Neuronal stem cell (in vitro differentiated cells): ENCODE results near the gene SOD2.
"Not testable (repeated sequence)": the region's sequence is repeated elsewhere in the genome, so short reads cannot be mapped to it uniquely, and the experiment has no call there.

ENCODE experiments used
- DNase-seq: peaks from one replicate; pipeline ENCODE4 v3.0.0-alpha.2; 2013; ENCODE audit warnings: low spot score
- H2AFZ ChIP-seq: one replicate; pipeline ENCODE4 v1.6.1; 2013; ENCODE audit warnings: mild to moderate bottlenecking, low read length, inconsistent platforms
- H2AK5ac ChIP-seq: 2 replicates; pipeline ENCODE4 v1.6.1; 2013; ENCODE audit warnings: low read depth, mild to moderate bottlenecking, inconsistent platforms, low read length, moderate library complexity, mixed read lengths
- H2BK120ac ChIP-seq: 2 replicates; pipeline ENCODE4 v1.6.1; 2013; ENCODE audit warnings: low read depth, mild to moderate bottlenecking, inconsistent platforms, low read length, moderate library complexity, mixed read lengths
- H2BK12ac ChIP-seq: one replicate; pipeline ENCODE4 v1.6.1; 2013; ENCODE audit warnings: low read length, inconsistent platforms
- H2BK15ac ChIP-seq: 2 replicates; pipeline ENCODE4 v1.6.1; 2013; ENCODE audit warnings: mild to moderate bottlenecking, low read length, inconsistent platforms, mixed read lengths
- H2BK5ac ChIP-seq: one replicate; pipeline ENCODE4 v1.6.1; 2013; ENCODE audit warnings: inconsistent platforms, mild to moderate bottlenecking, low read length, moderate library complexity
- H3K14ac ChIP-seq: one replicate; pipeline ENCODE4 v1.6.1; 2013; ENCODE audit warnings: low read length, inconsistent platforms
- H3K18ac ChIP-seq: 2 replicates; pipeline ENCODE4 v1.6.1; 2013; ENCODE audit warnings: low read length, inconsistent platforms
- H3K23ac ChIP-seq: 2 replicates; pipeline ENCODE4 v1.6.1; 2013; ENCODE audit warnings: low read depth, mild to moderate bottlenecking, mixed read lengths, low read length, inconsistent platforms; ENCODE audit not compliant: poor library complexity
- H3K27ac ChIP-seq: replicated peaks from 3 replicates; pipeline ENCODE4 v1.5.1; 2013; ENCODE audit warnings: low read length, inconsistent platforms
- H3K27me3 ChIP-seq, 3 experiments: 2 replicates each; pipeline ENCODE4 v1.6.1; 2013; ENCODE audit warnings: low read length in 3 of 3, mild to moderate bottlenecking in 2 of 3, inconsistent platforms in 1 of 3, low read depth in 1 of 3, mixed read lengths in 1 of 3, moderate library complexity in 1 of 3; ENCODE audit not compliant: control insufficient read depth in 3 of 3, insufficient read depth in 3 of 3
- H3K36me3 ChIP-seq, 2 donors: replicated peaks in 1 of 2; 2 replicates each; pipeline ENCODE4 v1.6.1; 2013; ENCODE audit warnings: low read length in 2 of 2; ENCODE audit not compliant: control insufficient read depth in 2 of 2, insufficient read depth in 2 of 2
- H3K4ac ChIP-seq: 2 replicates; pipeline ENCODE4 v1.6.1; 2013; ENCODE audit warnings: inconsistent platforms, mild to moderate bottlenecking, low read length, moderate library complexity
- H3K4me1 ChIP-seq, 2 donors: 1 replicate in 1 of 2; 2 replicates in 1 of 2; pipeline ENCODE4 v1.6.1; 2013; ENCODE audit warnings: low read length in 2 of 2, low read depth in 1 of 2; ENCODE audit not compliant: control insufficient read depth in 2 of 2, insufficient read depth in 1 of 2
- H3K4me2 ChIP-seq: one replicate; pipeline ENCODE4 v1.6.1; 2013; ENCODE audit warnings: mild to moderate bottlenecking, low read length, inconsistent platforms; ENCODE audit not compliant: insufficient read depth, poor library complexity, severe bottlenecking
- H3K4me3 ChIP-seq, 2 donors: 2 replicates each; pipeline ENCODE4 v1.5.1; 2013; ENCODE audit warnings: low read length in 2 of 2, mild to moderate bottlenecking in 2 of 2, inconsistent platforms in 1 of 2, moderate library complexity in 1 of 2
- H3K79me1 ChIP-seq: one replicate; pipeline ENCODE4 v1.6.1; 2013; ENCODE audit warnings: low read depth, mild to moderate bottlenecking, inconsistent platforms, low read length, moderate library complexity
- H3K9ac ChIP-seq: one replicate; pipeline ENCODE4 v1.6.1; 2013; ENCODE audit warnings: mild to moderate bottlenecking, low read depth, low read length, inconsistent platforms; ENCODE audit not compliant: poor library complexity
- H3K9me3 ChIP-seq, 2 donors: replicated peaks in 1 of 2; 2 replicates each; pipeline versions ENCODE3 to v1.6.1; 2013; ENCODE audit warnings: low read length in 2 of 2, mild to moderate bottlenecking in 2 of 2, inconsistent platforms in 1 of 2, low read depth in 1 of 2, mixed read lengths in 1 of 2, moderate library complexity in 1 of 2; ENCODE audit not compliant: control insufficient read depth in 2 of 2, insufficient read depth in 1 of 2
- H4K8ac ChIP-seq: one replicate; pipeline ENCODE4 v1.6.1; 2013; ENCODE audit warnings: low read depth, mild to moderate bottlenecking, inconsistent platforms, low read length, moderate library complexity
- H4K91ac ChIP-seq: one replicate; pipeline ENCODE4 v1.6.1; 2013; ENCODE audit warnings: low read length, low read depth, mild to moderate bottlenecking, inconsistent platforms; ENCODE audit not compliant: poor library complexity
- WGBS, 2 donors: extraction: QIAGEN DNeasy Blood & Tissue Kit; methylation state at CpG; one replicate each; pipeline ENCODE4 v1.1.7; 2013; ENCODE audit warnings: missing lambda C conversion rate in 2 of 2, mixed read lengths in 1 of 2; ENCODE audit not compliant: insufficient read length in 2 of 2, insufficient replicate concordance in 1 of 2; ENCODE audit errors: extremely low coverage in 2 of 2; 5-methylcytosine and 5-hydroxymethylcytosine counted together

The SOD2 gene

DNA sequence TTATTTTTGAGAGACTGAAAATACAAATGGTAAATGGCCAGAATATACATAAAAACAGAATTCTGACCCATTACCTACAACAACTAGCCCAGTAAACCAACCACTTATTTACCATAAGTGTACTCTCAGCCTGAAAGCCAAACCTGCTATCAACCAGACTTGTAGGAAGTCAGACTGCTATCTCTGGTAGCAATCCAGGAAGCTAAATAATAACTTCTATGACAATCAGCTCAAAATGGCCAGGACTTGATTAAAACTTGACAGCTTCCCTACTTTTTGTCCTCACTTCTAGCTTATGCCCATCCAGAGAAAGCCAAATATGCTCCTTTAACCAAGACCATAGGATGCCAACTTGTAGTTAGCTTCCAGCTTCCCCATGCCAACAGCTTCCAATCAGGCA, 29.6 kb upstream of the SOD2 start:
- no peak overlapping the region for H3K18ac ChIP-seq
- H4K8ac ChIP-seq, result no peak overlapping the region
- H3K9me3 ChIP-seq, result peaks cover 0 to 10% of the 10 kb centered on the region in 2 donors
- H2AFZ ChIP-seq, result no peak overlapping the region
- no peak overlapping the region for H2BK5ac ChIP-seq
- no peak overlapping the region for H3K9ac ChIP-seq
- H2BK120ac ChIP-seq, result no peak overlapping the region
- no peak overlapping the region for H2BK15ac ChIP-seq
- H3K27ac ChIP-seq, result no peak overlapping the region
- H3K23ac ChIP-seq, result no peak overlapping the region
- no peak overlapping the region for H3K14ac ChIP-seq
- no peaks in the 10 kb centered on the region for H3K27me3 ChIP-seq
- no peak overlapping the region for H2BK12ac ChIP-seq
- DNase-seq, result no peak
- peaks cover 2 to 31% of the 10 kb centered on the region in 2 donors for H3K36me3 ChIP-seq
- peaks cover 0 to 1% of the 10 kb centered on the region in 2 donors for H3K4me1 ChIP-seq
- no peak overlapping the region for H3K4ac ChIP-seq
- H3K4me3 ChIP-seq, result no peak overlapping the region
- H4K91ac ChIP-seq, result no peak overlapping the region
- peaks cover 3% of the 10 kb centered on the region for H3K79me1 ChIP-seq
- no peak overlapping the region for H2AK5ac ChIP-seq
- H3K4me2 ChIP-seq, result no peak overlapping the region

- not testable (repeated sequence) for H2BK12ac ChIP-seq, DNase-seq, H2AFZ ChIP-seq, H4K8ac ChIP-seq, H3K4me2 ChIP-seq, H3K4ac ChIP-seq, H3K4me1 ChIP-seq, H4K91ac ChIP-seq, H2AK5ac ChIP-seq, H3K27ac ChIP-seq, H3K4me3 ChIP-seq, H3K18ac ChIP-seq, H3K9ac ChIP-seq, H3K14ac ChIP-seq, H2BK120ac ChIP-seq, H2BK5ac ChIP-seq, H3K79me1 ChIP-seq, H3K23ac ChIP-seq, H2BK15ac ChIP-seq, H3K27me3 ChIP-seq
- Histone ChIP-seq H3K9me3 (peaks cover 0 to 10% of the 10 kb centered on the region in 2 donors), H3K36me3 (peaks cover 2 to 31% of the 10 kb centered on the region in 2 donors)
- no CpG with 5 or more reads among the region's 3 CpGs for WGBS, 2 donors
These were observed 28.9 kb upstream of the SOD2 start for GRCh38 chr6:159721981-159722380.

GRCh38 chr6:159720708-159721107, 27.7 kb upstream of the SOD2 start:
- Histone ChIP-seq H3K27me3 (no peaks in the 10 kb centered on the region), H3K79me1 (peaks cover 2% of the 10 kb centered on the region), H3K4me2 (no peak overlapping the region), H4K8ac (no peak overlapping the region), H3K27ac (no peak overlapping the region), H3K23ac (no peak overlapping the region), H3K4ac (no peak overlapping the region), H2BK15ac (no peak overlapping the region), H3K4me1 (no peaks in the 10 kb centered on the region), H3K14ac (no peak overlapping the region), H2BK12ac (no peak overlapping the region), H2BK5ac (no peak overlapping the region), H4K91ac (no peak overlapping the region), H3K9ac (no peak overlapping the region), H3K4me3 (no peak overlapping the region), H2BK120ac (no peak overlapping the region), H2AK5ac (no peak overlapping the region), H3K36me3 (peaks cover 2 to 38% of the 10 kb centered on the region in 2 donors), H3K9me3 (peaks cover 0 to 10% of the 10 kb centered on the region in 2 donors), H3K18ac (no peak overlapping the region), H2AFZ (no peak overlapping the region)
- WGBS, 2 donors, result no CpG with 5 or more reads among the region's 7 CpGs
- peak; percentile 17 for DNase-seq

DNA sequence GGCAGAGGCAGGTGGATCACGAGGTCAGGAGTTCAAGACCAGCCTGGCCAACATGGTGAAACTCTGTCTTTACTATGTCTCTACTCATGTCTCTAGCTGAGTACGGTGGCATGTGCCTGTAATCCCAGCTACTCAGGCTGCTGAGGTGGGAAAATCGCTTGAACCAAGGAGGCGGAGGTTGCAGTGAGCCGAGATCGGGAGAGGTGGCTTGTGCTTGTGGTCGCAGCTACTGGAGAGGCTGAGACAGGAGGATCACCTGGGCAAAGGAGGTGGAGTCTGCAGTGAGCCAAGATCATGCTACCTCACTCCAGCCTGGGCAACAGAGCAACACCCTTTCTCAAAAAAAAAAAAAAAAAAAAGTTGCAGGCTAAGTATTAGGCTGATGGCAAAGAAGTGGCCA, 26.2 kb upstream of the SOD2 start:
- H3K4me2 ChIP-seq, result no peak overlapping the region
- no peak overlapping the region for H2AK5ac ChIP-seq
- H2BK15ac ChIP-seq, result no peak overlapping the region
- H4K91ac ChIP-seq, result no peak overlapping the region
- H3K23ac ChIP-seq, result no peak overlapping the region
- H2BK120ac ChIP-seq, result no peak overlapping the region
- H3K9ac ChIP-seq, result no peak overlapping the region
- peaks cover 2% of the 10 kb centered on the region for H3K79me1 ChIP-seq
- DNase-seq, result no peak
- H3K36me3 ChIP-seq, result peaks cover 2 to 31% of the 10 kb centered on the region in 2 donors
- H3K4ac ChIP-seq, result no peak overlapping the region
- H3K27ac ChIP-seq, result no peak overlapping the region
- H2BK12ac ChIP-seq, result no peak overlapping the region
- H3K4me3 ChIP-seq, result no peak overlapping the region
- H3K9me3 ChIP-seq, result peaks cover 0 to 10% of the 10 kb centered on the region in 2 donors
- no peak overlapping the region for H2AFZ ChIP-seq
- no peak overlapping the region for H4K8ac ChIP-seq
- no peak overlapping the region for H2BK5ac ChIP-seq
- no peaks in the 10 kb centered on the region for H3K27me3 ChIP-seq
- no peak overlapping the region for H3K14ac ChIP-seq
- no CpG with 5 or more reads among the region's 7 CpGs for WGBS, 2 donors
- H3K18ac ChIP-seq, result no peak overlapping the region
- no peaks in the 10 kb centered on the region for H3K4me1 ChIP-seq
